CD14-positive monocyte (primary cell): ENCODE measurements around the gene FARP1. TPM values are rescaled to one million over a fixed set of nuclear protein-coding genes. Genes with fewer than 3 reads are reported as not detected.

Experiments
- DNase-seq, 3 donors: peaks; one replicate each; pipeline ENCODE4 v3.0.0-alpha.2; 2011 to 2022
- H2AFZ ChIP-seq: 2 replicates; pipeline ENCODE4 v1.6.0; 2012; ENCODE audit warnings: mild to moderate bottlenecking, low read depth, low read length, inconsistent platforms; ENCODE audit not compliant: insufficient read depth, poor library complexity, severe bottlenecking
- H3K27ac ChIP-seq, 2 donors: 1 replicate in 1 of 2; 2 replicates in 1 of 2; pipeline ENCODE4 v1.5.1; 2012 to 2013; ENCODE audit warnings: low read length in 2 of 2, control low read depth in 1 of 2, inconsistent platforms in 1 of 2, low read depth in 1 of 2, mild to moderate bottlenecking in 1 of 2
- H3K27me3 ChIP-seq, 2 donors: one replicate each; pipeline versions ENCODE4 v1.6.0 to v1.6.1; 2011 to 2013; ENCODE audit warnings: low read length in 2 of 2; ENCODE audit not compliant: control insufficient read depth in 2 of 2, insufficient read depth in 2 of 2
- H3K36me3 ChIP-seq, 2 donors: replicated peaks in 1 of 2; 1 replicate in 1 of 2; 2 replicates in 1 of 2; pipeline versions ENCODE4 v1.5.1 to v1.6.1; 2012 to 2013; ENCODE audit warnings: low read length in 2 of 2, control low read depth in 1 of 2, inconsistent platforms in 1 of 2, mild to moderate bottlenecking in 1 of 2; ENCODE audit not compliant: insufficient read depth in 2 of 2, control insufficient read depth in 1 of 2
- H3K4me1 ChIP-seq, 2 donors: 1 replicate in 1 of 2; 2 replicates in 1 of 2; pipeline versions ENCODE4 v1.5.1 to v1.6.1; 2012 to 2013; ENCODE audit warnings: low read length in 2 of 2, control low read depth in 1 of 2, inconsistent platforms in 1 of 2, mild to moderate bottlenecking in 1 of 2, moderate library complexity in 1 of 2; ENCODE audit not compliant: insufficient read depth in 2 of 2, control insufficient read depth in 1 of 2
- H3K4me2 ChIP-seq: replicated peaks from 2 replicates; pipeline ENCODE3; 2012; ENCODE audit warnings: low read length, moderate library complexity, mild to moderate bottlenecking; ENCODE audit not compliant: poor library complexity, severe bottlenecking; ENCODE audit errors: extremely low read depth
- H3K4me3 ChIP-seq, 3 experiments: fragments of 200-600 bp in 1 of 3; sonication (generic) in 1 of 3; replicated peaks in 1 of 3; 1 replicate in 2 of 3; 2 replicates in 1 of 3; pipeline ENCODE4 v1.5.1; 2011 to 2013; ENCODE audit warnings: low read length in 3 of 3, mild to moderate bottlenecking in 3 of 3, control low read depth in 2 of 3, low read depth in 2 of 3, inconsistent platforms in 1 of 3, moderate library complexity in 1 of 3
- H3K79me2 ChIP-seq: 2 replicates; pipeline ENCODE4 v1.6.0; 2012; ENCODE audit warnings: mild to moderate bottlenecking, control low read depth, inconsistent platforms, low read length, moderate library complexity; ENCODE audit not compliant: insufficient read depth
- H3K9ac ChIP-seq: 2 replicates; pipeline ENCODE4 v1.6.0; 2017; ENCODE audit warnings: low read length, mild to moderate bottlenecking; ENCODE audit not compliant: insufficient read depth, poor library complexity, severe bottlenecking
- H3K9me3 ChIP-seq, 2 donors: replicated peaks in 1 of 2; 1 replicate in 1 of 2; 2 replicates in 1 of 2; pipeline versions ENCODE4 v1.5.1 to v1.6.1; 2012 to 2013; ENCODE audit warnings: low read length in 2 of 2, control low read depth in 1 of 2; ENCODE audit not compliant: control insufficient read depth in 1 of 2, insufficient read depth in 1 of 2
- H4K20me1 ChIP-seq: 2 replicates; pipeline ENCODE4 v1.6.0; 2012; ENCODE audit warnings: mild to moderate bottlenecking, low read length, control low read depth, moderate library complexity; ENCODE audit not compliant: insufficient read depth
- H3K27ac Mint-ChIP-seq, 7 donors: one replicate each; pipeline ENCODE4 v1.8.0; 2020; ENCODE audit warnings: mild to moderate bottlenecking in 7 of 7, mixed read lengths in 7 of 7, moderate library complexity in 6 of 7, inconsistent platforms in 2 of 7
- H3K27me3 Mint-ChIP-seq, 3 donors: one replicate each; pipeline ENCODE4 v1.8.0; 2021 to 2022; ENCODE audit warnings: low read depth in 3 of 3, mild to moderate bottlenecking in 3 of 3, mixed read lengths in 3 of 3, moderate library complexity in 3 of 3, inconsistent platforms in 1 of 3
- H3K36me3 Mint-ChIP-seq, 2 donors: one replicate each; pipeline ENCODE4 v1.8.0; 2020; ENCODE audit warnings: mixed read lengths in 2 of 2, inconsistent platforms in 1 of 2, mild to moderate bottlenecking in 1 of 2
- H3K4me1 Mint-ChIP-seq: one replicate; pipeline ENCODE4 v1.8.0; 2020; ENCODE audit warnings: mild to moderate bottlenecking, mixed read lengths
- H3K4me3 Mint-ChIP-seq, 2 donors: one replicate each; pipeline ENCODE4 v1.8.0; 2020; ENCODE audit warnings: mild to moderate bottlenecking in 2 of 2, mixed read lengths in 2 of 2, moderate library complexity in 1 of 2
- H3K9me3 Mint-ChIP-seq, 7 donors: one replicate each; pipeline ENCODE4 v1.8.0; 2020 to 2022; ENCODE audit warnings: mixed read lengths in 7 of 7, mild to moderate bottlenecking in 6 of 7, moderate library complexity in 6 of 7, inconsistent platforms in 2 of 7
- CTCF ChIP-seq: fragments of 200-600 bp; IDR thresholded peaks from one replicate; pipeline ENCODE4 v1.8.0; 2022; ENCODE audit warnings: antibody characterized with exemption, mild to moderate bottlenecking
- WGBS: methylation state at CpG from one replicate; pipeline ENCODE4 v1.1.5; 2013; ENCODE audit warnings: missing lambda C conversion rate; ENCODE audit not compliant: insufficient coverage; 5-methylcytosine and 5-hydroxymethylcytosine counted together
- intact Hi-C, 2 donors: fragments of 100-400 bp; cut with micrococcal nuclease; formaldehyde crosslinking; loops; one replicate each; pipeline versions ENCODE4 v1.15.0 to v1.15.1; 2023
- polyA plus RNA-seq, 3 donors: library from polyadenylated mRNA; depleted of rRNA in 1 of 3; unstranded in 2 of 3; stranded (reverse) in 1 of 3; fragments of 300-500 nt in 2 of 3; fragments of >200 nt in 1 of 3; fragmentation: Illumina TruSeq in 2 of 3; gene quantifications; 1 replicate in 2 of 3; 2 replicates in 1 of 3; pipeline ENCODE4 v1.2.3, GENCODE V29; 2012 to 2021

The FARP1 gene
- polyA plus RNA-seq, 3 donors = 0.01 to 0.16 (median 0.12) TPM

- no peak overlapping the region for H3K4me3 Mint-ChIP-seq
- Histone ChIP-seq H2AFZ (no peak overlapping the region), H3K9me3 (no peaks in the 10 kb centered on the region), H3K36me3 (no peaks in the 10 kb centered on the region), H3K27me3 (no peaks in the 10 kb centered on the region), H3K9ac (no peak overlapping the region), H3K4me3 (no peak overlapping the region), H4K20me1 (no peaks in the 10 kb centered on the region), H3K4me1 (peaks cover 3% of the 10 kb centered on the region in 2 donors), H3K4me2 (no peak overlapping the region), H3K79me2 (no peaks in the 10 kb centered on the region), H3K27ac (no peak overlapping the region)
- peaks cover 4% of the 10 kb centered on the region for H3K4me1 Mint-ChIP-seq
- intact Hi-C loops = loop anchor here in 1 of 2 donors (10.0 kb wide), 1 partner anchor 404 kb away; no protein-coding TSS in a partner anchor
- H3K27ac Mint-ChIP-seq = no peak overlapping the region
- no peak for TF ChIP-seq CTCF
- no peaks in the 10 kb centered on the region for H3K9me3 Mint-ChIP-seq
- WGBS = 98% methylated on average over 23 of the region's 25 CpGs
- H3K36me3 Mint-ChIP-seq = no peaks in the 10 kb centered on the region
- DNase-seq = no peak
- peaks cover 0 to 3% (median 3%) of the 10 kb centered on the region in 3 donors for H3K27me3 Mint-ChIP-seq
These were observed 297.6 kb downstream of the FARP1 start for GRCh38 chr13:98440390-98441055.

GRCh38 chr13:98441056-98441676 lies 298.3 kb downstream of the FARP1 start:
- Histone ChIP-seq H3K9me3 (no peaks in the 10 kb centered on the region), H3K27ac (no peak overlapping the region), H2AFZ (no peak overlapping the region), H3K4me1 (peaks cover 4 to 5% of the 10 kb centered on the region in 2 donors), H4K20me1 (peaks cover 3% of the 10 kb centered on the region), H3K4me2 (no peak overlapping the region), H3K4me3 (no peak overlapping the region), H3K27me3 (no peaks in the 10 kb centered on the region), H3K9ac (no peak overlapping the region), H3K79me2 (no peaks in the 10 kb centered on the region), H3K36me3 (no peaks in the 10 kb centered on the region)
- H3K4me3 Mint-ChIP-seq = no peak overlapping the region
- intact Hi-C loops = loop anchor here in 1 of 2 donors (10.0 kb wide), 1 partner anchor 404 kb away; no protein-coding TSS in a partner anchor
- no peak overlapping the region for H3K27ac Mint-ChIP-seq
- peaks cover 6% of the 10 kb centered on the region for H3K4me1 Mint-ChIP-seq
- no peak for DNase-seq
- no peaks in the 10 kb centered on the region for H3K9me3 Mint-ChIP-seq
- H3K27me3 Mint-ChIP-seq = peaks cover 0 to 3% (median 3%) of the 10 kb centered on the region in 3 donors
- WGBS = 96% methylated on average over 15 of the region's 21 CpGs
- no peaks in the 10 kb centered on the region for H3K36me3 Mint-ChIP-seq
- TF ChIP-seq CTCF = no peak
